Hepatocyte (in vitro differentiated cells): ENCODE results near the gene ARMC2.

ENCODE experiments used
- EZH2 ChIP-seq: fragments of 200-600 bp; sonication (generic); IDR thresholded peaks from 2 replicates; pipeline ENCODE4 v1.6.1; 2016; ENCODE audit warnings: antibody characterized with exemption, mild to moderate bottlenecking, borderline replicate concordance
- EZH2phosphoT487 ChIP-seq: fragments of 200-600 bp; sonication (generic); IDR thresholded peaks from one replicate; pipeline ENCODE4 v1.6.1; 2018; ENCODE audit warnings: antibody characterized with exemption, mild to moderate bottlenecking, low read depth, moderate library complexity; ENCODE audit not compliant: unreplicated experiment, severe bottlenecking
- TF ChIP-seq, protein P1 (sequence below): fragments of 200-600 bp; sonication (generic); IDR thresholded peaks from 2 replicates; pipeline ENCODE4 v1.5.1; 2016; ENCODE audit warnings: antibody characterized with exemption, mild to moderate bottlenecking; ENCODE audit not compliant: poor library complexity

- TF ChIP-seq, protein P1, sequence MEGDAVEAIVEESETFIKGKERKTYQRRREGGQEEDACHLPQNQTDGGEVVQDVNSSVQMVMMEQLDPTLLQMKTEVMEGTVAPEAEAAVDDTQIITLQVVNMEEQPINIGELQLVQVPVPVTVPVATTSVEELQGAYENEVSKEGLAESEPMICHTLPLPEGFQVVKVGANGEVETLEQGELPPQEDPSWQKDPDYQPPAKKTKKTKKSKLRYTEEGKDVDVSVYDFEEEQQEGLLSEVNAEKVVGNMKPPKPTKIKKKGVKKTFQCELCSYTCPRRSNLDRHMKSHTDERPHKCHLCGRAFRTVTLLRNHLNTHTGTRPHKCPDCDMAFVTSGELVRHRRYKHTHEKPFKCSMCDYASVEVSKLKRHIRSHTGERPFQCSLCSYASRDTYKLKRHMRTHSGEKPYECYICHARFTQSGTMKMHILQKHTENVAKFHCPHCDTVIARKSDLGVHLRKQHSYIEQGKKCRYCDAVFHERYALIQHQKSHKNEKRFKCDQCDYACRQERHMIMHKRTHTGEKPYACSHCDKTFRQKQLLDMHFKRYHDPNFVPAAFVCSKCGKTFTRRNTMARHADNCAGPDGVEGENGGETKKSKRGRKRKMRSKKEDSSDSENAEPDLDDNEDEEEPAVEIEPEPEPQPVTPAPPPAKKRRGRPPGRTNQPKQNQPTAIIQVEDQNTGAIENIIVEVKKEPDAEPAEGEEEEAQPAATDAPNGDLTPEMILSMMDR: no peak
- no peak for TF ChIP-seq EZH2phosphoT487
- TF ChIP-seq EZH2: no peak
These were observed 49.1 kb downstream of the ARMC2 start for GRCh38 chr6:108897371-108897770.
